Measurements from ENCODE around the gene GTF3C2.

Gene GTF3C2

GRCh38 chr2:27356382-27357181, at the start of gene GTF3C2:
TSS of gene GTF3C2 (minus strand) at chr2:27356764. CDS start at chr2:27343554, 13,210 bp downstream.
- DNase-seq (ENCODE audit: low spot score), result peak; percentile 97

GRCh38 chr2:27400348-27401135, 44.0 kb upstream of the GTF3C2 start:
- DNase-seq (ENCODE audit: low spot score), result no peak

- DNase-seq (ENCODE audit: low spot score), result no peak
Observed at GRCh38 chr2:27398962-27399361, 42.4 kb upstream of the GTF3C2 start.

DNA sequence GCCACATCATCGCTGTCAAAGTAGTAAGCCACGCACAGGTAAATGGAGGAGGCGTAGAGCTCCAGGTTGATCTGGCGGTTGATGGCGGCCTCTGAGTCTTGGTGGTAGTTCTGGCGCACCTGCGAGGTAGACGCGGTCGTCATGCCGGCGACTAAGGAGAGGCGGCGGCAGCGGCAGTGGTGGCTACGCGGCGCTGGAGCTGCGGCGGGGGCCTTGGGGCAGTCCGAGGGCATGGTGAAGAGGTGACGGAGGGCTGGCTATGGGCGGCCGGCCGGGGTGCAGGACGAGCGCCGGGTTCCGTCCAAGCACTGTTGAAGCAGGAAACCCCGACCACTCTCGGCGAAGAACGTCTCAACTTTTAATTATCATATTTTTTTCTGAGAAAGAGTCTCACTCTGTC, 36.7 kb upstream of the GTF3C2 start:
- no peak for DNase-seq (ENCODE audit: low spot score)

DNA sequence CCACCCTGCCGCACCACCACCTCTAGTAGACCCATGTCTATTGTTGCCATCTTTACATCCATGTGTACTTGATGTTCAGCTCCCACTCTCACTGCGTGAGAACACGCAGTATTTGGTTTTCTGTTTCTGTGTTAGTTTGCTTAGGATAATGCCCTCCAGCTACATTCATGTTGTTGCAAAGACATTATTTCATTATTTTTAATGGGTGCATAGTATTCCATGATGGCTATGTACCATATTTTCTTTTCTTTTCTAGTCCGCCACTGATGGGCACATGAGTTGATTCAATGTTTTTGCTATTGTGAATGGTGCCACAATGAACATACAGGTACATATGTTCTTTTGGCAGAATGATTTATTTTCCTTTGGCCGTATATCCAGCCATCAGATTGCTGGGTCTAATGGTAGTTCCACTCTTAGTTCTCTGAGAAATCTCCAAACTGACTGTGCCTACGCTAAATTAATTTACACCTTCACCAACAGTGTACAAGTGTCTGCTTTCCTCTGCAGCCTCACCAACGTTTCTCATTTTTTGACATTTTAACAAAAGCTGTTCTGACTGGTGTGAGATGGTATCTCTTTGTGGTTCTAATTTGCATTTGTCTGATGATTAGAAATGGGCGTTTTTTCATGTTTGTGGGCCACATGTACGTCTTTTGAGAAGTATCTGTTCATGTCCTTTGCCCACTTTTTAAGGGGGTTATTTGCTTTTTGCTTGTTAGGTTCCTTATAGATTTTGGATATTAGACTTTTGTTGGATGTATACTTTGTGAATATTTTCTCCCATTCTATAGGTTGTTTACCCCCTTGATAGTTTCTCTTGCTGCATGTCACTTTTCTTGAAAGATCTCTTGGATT, 34.5 kb upstream of the GTF3C2 start:
- no peak for DNase-seq (ENCODE audit: low spot score)

DNA sequence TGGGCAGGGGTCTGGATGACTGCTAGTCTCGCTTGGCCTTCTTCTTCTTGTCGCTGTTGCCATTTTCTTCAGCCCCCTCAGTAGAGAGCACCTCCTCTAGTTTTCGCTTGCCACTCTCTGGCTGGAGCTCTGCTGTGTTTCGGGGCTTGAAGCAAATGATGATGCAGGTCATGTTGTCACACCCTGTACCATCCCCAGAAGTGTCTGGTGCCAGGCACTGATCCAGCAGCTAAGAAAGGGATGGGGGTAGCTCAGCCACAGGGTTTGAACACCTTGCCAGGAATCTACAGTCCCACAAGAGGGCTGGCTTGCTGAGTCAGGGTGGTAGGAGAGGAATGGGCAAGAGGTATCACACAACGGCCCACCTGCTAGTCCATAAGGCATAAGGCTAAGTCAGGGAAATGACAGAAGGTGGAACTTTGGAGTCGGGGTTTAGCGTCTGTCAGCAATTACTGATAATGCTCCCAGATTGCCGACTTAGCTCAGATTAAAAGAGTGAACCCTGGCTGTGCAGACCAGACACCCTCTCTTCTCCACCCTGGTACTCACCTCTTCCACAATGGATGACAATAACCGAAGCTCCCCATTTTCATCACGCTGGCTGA, 25.1 kb upstream of the GTF3C2 start:
- no peak for DNase-seq (ENCODE audit: low spot score)

DNA sequence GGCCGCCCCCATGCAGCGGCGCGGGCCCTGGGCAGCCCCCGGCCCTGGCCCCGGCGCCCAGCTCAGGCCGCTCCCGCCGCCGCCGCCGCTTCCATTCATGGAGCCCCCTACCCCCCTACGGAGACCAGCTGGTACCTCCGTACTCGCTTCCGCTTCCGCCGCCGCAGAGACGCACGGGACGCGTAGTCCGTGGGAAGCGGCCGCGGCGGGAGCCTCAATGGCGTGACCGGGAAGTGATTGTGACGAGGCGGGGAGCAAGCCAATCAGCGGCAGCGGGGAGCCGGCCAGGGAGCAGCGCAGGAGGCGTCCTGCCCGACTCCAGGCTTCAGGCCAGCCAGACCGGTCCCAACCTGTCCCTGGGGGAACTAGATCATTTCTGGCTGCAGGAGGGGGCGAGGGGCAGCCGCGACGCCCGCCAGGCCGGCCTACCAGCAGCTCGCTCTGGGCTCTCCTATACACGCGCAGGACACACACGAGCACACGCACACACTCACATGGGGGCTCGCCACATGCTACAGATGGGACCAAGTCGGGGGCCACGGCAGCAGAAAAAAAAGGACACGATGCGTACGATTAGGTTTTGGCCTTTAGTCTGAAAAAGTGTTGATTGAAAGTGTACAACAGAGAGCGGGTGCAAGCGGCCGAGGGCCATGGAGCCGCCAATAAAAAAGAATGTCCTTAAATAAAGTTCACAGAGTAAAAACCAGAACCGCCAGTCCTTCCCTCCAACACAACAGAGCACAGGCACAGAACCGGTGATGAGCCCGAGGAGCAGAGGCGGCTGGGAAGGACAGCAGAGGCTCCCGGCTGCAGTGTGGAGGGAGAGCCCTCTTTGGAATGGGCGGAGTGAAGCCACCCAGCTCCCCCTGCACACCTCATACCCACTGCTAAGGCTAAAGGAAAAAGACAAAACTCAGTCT, 24.3 kb upstream of the GTF3C2 start, which contains the start of gene ZNF513:
ZNF513 (minus strand) TSS at position 109 of the 920 bp plus-strand sequence. CDS start 208 bp downstream, outside the sequence.
- peak; percentile 97 for DNase-seq (ENCODE audit: low spot score)

GRCh38 chr2:27379836-27380625, 23.5 kb upstream of the GTF3C2 start:
- peak; percentile 90 for DNase-seq (ENCODE audit: low spot score)

DNA sequence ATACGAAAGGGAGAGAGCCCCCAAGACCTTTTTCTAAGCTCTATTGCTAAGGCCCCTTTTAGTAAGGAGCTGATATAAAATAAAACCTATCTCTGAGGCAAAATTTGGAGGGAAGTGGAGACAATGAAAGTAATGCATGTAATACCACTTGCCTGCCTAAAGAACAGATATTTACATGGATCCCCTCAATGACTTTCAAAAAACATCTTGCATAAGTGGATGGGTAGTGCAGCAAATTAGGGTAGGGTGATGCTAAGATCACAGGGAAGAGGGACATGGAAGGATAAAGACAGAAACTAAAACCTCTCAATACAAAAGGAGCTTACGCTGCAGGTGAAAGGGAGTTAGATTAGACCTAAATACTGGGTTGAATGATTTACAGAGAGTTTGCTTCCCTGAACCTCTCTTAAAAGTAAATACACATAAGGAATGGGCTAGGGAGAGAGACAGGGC, 22.8 kb upstream of the GTF3C2 start:
- no peak for DNase-seq (ENCODE audit: low spot score)

- DNase-seq (ENCODE audit: low spot score), result no peak
Observed at GRCh38 chr2:27378809-27379290, 22.3 kb upstream of the GTF3C2 start.

DNA sequence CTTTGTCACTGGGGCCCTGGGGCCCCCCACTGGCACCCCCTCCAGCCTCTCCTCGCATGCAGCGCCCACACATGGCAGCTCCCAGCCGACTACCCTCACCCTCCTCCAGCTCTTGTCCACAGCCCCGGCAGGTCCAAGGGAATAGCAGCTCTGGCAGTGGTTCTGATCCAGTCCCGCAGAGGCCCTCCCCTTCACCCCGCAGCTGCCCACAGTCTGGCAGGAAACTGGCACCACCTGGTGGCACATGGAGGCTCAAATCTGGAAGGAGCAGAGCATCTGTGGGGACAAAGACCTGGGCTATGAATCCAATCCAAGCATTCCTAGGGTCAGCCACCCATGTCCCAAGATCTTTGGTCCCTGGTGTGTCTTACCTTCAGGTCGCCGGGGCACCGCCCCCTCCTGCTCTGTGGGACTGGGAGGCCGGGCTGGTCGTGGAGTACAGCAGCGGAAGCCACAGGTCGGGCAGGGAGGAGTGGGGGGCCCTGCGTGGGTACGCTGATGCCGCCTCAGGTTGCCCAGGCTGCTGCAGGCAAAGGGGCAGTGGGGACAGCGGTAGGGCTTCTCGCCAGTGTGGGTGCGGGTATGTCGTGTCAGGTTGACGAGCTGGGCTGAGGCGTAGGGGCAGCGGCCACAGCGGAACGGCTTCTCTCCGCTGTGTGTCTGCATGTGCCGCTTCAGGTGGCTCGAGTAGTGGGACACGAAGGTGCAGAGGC, 21.7 kb upstream of the GTF3C2 start:
- DNase-seq (ENCODE audit: low spot score), result no peak

DNA sequence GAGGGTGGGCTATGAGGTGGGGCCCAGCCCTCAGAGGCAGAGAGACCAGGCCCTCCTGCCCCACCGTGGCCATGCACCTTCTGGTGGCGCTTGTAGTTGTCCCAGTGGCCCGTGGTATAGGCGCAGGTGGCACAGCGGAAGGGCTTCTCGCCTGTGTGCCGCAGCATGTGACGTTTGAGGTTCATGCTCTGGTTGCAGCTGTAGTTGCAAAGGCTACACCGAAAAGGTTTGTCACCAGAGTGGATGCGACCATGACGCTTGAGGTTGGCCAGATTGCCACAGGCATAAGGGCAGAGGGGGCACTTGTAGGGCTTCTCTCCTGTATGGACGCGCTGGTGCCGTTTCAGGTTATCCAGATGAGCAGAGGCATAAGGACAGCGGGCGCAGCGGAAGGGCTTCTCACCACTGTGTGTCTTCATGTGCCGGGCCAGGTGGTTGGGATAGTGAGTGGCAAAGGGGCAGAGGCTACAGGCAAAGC, 21.1 kb upstream of the GTF3C2 start:
- DNase-seq (ENCODE audit: low spot score), result no peak

DNA sequence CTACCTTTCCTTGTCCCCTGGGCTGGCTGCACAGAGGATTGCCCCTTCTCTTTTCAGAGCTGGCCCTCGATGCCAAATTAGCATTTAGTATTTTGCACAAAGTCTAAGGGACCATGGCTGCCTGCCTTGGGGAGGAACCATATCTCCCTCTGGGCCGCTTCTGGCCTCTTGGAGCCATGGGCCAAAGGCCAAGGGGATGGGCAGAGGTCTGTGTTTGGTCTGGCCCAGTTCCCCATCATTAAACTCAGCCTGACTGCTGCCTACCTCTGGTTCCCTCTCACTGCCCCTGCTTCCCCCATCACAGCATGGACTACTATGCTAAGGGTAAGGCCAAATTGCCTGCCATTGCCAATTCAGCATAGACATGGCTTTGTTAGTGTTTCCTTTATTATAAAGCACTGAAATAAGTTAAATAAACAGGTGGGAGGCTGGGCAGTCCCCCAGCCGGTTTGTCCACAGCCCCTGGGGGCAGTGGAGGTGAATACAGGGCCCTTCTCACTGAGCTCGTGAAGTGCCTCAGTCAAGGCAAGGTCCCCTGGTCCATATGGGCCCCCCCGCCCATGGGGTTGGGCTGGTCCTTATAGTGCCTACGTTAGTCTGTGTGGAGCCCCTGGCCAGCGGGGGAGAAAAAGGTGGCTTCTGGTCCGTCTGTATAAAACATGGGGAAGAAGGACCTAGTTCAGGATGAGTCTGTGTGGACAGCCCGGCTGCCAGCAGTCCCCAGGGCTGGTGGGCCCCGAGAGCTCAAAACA, 20.5 kb upstream of the GTF3C2 start:
- no peak for DNase-seq (ENCODE audit: low spot score)

DNA sequence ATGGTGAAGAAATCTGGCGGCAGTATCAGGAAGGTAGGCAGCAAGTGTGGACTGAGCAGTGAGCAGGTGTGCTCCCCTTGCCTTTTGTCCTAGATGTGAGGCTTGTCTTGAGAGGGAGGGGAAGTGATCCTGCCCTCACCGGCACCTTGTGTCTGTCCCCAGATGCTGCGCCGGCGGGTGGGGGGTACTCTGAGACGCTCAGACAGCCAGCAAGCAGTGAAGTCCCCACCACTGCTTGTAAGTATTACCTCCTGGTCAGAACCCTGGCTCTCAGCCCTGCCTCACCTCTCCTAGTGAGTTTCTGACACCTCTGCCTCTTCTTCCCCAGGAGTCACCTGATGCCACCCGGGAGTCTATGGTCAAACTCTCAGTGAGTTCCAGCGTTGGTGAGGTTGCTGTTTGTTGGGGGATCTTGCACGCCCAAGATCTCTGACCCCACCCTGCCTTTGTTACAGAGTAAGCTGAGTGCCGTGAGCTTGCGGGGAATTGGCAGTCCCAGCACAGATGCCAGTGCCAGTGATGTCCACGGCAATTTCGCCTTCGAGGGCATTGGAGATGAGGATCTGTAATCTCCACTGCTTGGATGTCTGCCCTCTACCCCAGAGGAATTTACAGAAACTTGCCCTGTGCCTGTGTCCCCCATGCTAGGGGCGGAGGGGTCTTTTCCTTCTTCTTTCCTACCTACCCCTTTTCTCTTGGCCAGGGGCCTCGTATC, 19.7 kb upstream of the GTF3C2 start:
- no peak for DNase-seq (ENCODE audit: low spot score)

DNA sequence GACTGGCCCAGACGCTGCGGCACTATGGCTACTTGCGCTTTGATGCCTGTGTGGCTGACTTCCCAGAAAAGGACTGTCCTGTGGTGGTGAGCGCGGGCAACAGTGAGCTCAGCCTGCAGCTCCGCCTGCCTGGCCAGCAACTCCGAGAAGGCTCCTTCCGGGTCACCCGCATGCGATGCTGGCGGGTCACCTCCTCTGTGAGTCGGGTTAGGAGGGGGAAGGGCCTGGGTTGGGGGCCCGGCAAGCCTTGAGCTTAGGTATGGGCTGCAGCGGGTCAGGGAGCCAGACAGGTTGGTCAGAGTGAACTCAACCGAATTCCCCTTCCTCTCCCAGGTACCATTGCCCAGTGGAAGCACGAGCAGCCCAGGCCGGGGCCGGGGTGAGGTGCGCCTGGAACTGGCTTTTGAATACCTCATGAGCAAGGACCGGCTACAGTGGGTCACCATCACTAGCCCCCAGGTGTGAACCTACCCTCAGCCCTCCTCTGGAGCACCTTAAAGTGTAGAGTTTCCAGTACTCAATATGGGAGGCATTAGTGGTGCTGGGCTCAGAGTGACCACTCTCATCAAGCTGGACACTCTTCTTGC, 19.0 kb upstream of the GTF3C2 start:
- no peak for DNase-seq (ENCODE audit: low spot score)

DNA sequence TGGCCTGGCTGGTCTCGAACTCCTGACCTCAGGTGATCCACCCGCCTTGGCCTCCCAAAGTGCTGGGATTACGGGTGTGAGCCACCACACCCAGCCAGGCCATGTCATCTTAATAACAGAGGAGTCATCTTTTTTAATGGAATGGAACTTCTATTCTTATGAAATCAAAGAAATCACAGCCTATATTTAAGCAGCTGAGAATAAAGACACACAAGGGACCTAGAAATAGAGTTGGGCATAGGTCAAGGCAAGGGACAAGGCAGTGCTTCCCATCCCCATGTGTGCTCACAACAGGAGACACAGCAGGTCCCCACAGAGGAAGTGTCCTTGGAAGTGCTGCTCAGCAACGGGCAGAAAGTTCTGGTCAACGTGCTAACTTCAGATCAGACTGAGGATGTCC, 17.0 kb upstream of the GTF3C2 start:
- DNase-seq (ENCODE audit: low spot score), result no peak

- no peak for DNase-seq (ENCODE audit: low spot score)
Observed at GRCh38 chr2:27372937-27373336, 16.4 kb upstream of the GTF3C2 start.

All from ecto neural progenitor cell (in vitro differentiated cells).